Fibroblast of skin of left biceps (primary cell): ENCODE results near the gene SPOCK1.
"Not testable (repeated sequence)": the region's sequence is repeated elsewhere in the genome, so short reads cannot be mapped to it uniquely, and the experiment has no call there.

Experiments
- DNase-seq, 2 experiments: peaks; one replicate each; pipeline ENCODE4 v3.0.0-alpha.2; 2013; ENCODE audit warnings: low read depth in 2 of 2

Gene SPOCK1

GRCh38 chr5:136953346-136954069 is 545.6 kb downstream of the SPOCK1 start:
- not testable (repeated sequence) for DNase-seq

- DNase-seq, result no peak
Measured at GRCh38 chr5:136927571-136927970, 571.6 kb downstream of the SPOCK1 start.

GRCh38 chr5:136926073-136926472 is 573.1 kb downstream of the SPOCK1 start:
- no peak for DNase-seq
